HG03457 (cell line): ENCODE measurements around the gene NOTCH2.
A peak's percentile ranks its signal among the peaks of the same experiment; 100 is the strongest.
"Not testable (repeated sequence)": the region's sequence is repeated elsewhere in the genome, so short reads cannot be mapped to it uniquely, and the experiment has no call there.

Experiments used
- ATAC-seq: cut with Tn5 transposase; IDR thresholded peaks from one replicate; pipeline ENCODE4 v1.9.1; 2021; ENCODE audit warnings: moderate number of reproducible peaks; ENCODE audit not compliant: unreplicated experiment

The NOTCH2 gene

GRCh38 chr1:119975582-119976254 is 93.7 kb downstream of the NOTCH2 start:
- ATAC-seq, result not testable (repeated sequence)

GRCh38 chr1:119975006-119975405 is 94.5 kb downstream of the NOTCH2 start:
- no peak for ATAC-seq

- no peak for ATAC-seq
Measured at GRCh38 chr1:119974013-119974412, 95.4 kb downstream of the NOTCH2 start.

GRCh38 chr1:119971710-119972570 is 97.5 kb downstream of the NOTCH2 start:
- ATAC-seq, result no peak

GRCh38 chr1:119968601-119969000 is 100.9 kb downstream of the NOTCH2 start:
- ATAC-seq, result no peak

GRCh38 chr1:119968068-119968492 is 101.4 kb downstream of the NOTCH2 start:
- ATAC-seq, result peak; percentile 61

GRCh38 chr1:119966681-119967080 is 102.8 kb downstream of the NOTCH2 start:
- ATAC-seq, result no peak

GRCh38 chr1:119966020-119966419 is 103.4 kb downstream of the NOTCH2 start:
- ATAC-seq, result no peak

- no peak for ATAC-seq
Measured at GRCh38 chr1:119964673-119965363, 104.6 kb downstream of the NOTCH2 start.

- ATAC-seq, result no peak
Measured at GRCh38 chr1:119962296-119962968, 107.0 kb downstream of the NOTCH2 start.

GRCh38 chr1:119960501-119960900 is 109.0 kb downstream of the NOTCH2 start:
- no peak for ATAC-seq

GRCh38 chr1:119959268-119960220 is 109.9 kb downstream of the NOTCH2 start:
- no peak for ATAC-seq

GRCh38 chr1:119958223-119958622 is 111.2 kb downstream of the NOTCH2 start:
- no peak for ATAC-seq

GRCh38 chr1:119956306-119956705 is 113.2 kb downstream of the NOTCH2 start:
- ATAC-seq, result no peak

- ATAC-seq, result no peak
Measured at GRCh38 chr1:119954476-119955422, 114.7 kb downstream of the NOTCH2 start.

GRCh38 chr1:119953266-119953998 is 116.0 kb downstream of the NOTCH2 start:
- ATAC-seq, result no peak

GRCh38 chr1:119952496-119952895 is 117.0 kb downstream of the NOTCH2 start:
- ATAC-seq, result no peak
